ENCODE data around the gene LEMD3. TPM values are rescaled to one million over a fixed set of nuclear protein-coding genes. Genes with fewer than 3 reads are reported as not detected.

Gene LEMD3
- total and polyA plus RNA-seq, 12 donors = 7.1 to 52.1 (median 22.3) TPM

- H3K27me3 ChIP-seq = no peaks in the 10 kb centered on the region
- no peak overlapping the region for H3K4me3 ChIP-seq
- DNase-seq = no peak
- intact Hi-C loops (cut with DNase I) = no loop called here
- peaks cover 15 to 40% of the 10 kb centered on the region in 2 donors for H3K4me1 ChIP-seq (replicated peaks in 1 of 2)
- no peaks in the 10 kb centered on the region for H3K36me3 ChIP-seq (replicated peaks in 1 of 2)
- H3K27ac ChIP-seq = no peak overlapping the region
- TF ChIP-seq POLR2A (IDR thresholded peaks at IDR 0.05) (no peak), CTCF (IDR thresholded peaks at IDR 0.05) (no peak)
- no peaks in the 10 kb centered on the region for H3K9me3 ChIP-seq (replicated peaks in 1 of 3)
Observed at GRCh38 chr12:65175385-65175784, 6.0 kb downstream of the LEMD3 start.

- no peaks in the 10 kb centered on the region for H3K27me3 ChIP-seq
- H3K4me1 ChIP-seq (replicated peaks in 1 of 2) = peaks cover 0 to 19% of the 10 kb centered on the region in 2 donors
- 59 to 63% (median 61%) methylated on average over 3 of the region's 3 CpGs for WGBS, 4 donors
- no peak for DNase-seq
- H3K36me3 ChIP-seq (replicated peaks in 1 of 2) = no peaks in the 10 kb centered on the region
- H3K27ac ChIP-seq = no peak overlapping the region
- intact Hi-C loops (cut with DNase I) = no loop called here
- no peak overlapping the region for H3K4me3 ChIP-seq
- no peaks in the 10 kb centered on the region for H3K9me3 ChIP-seq (replicated peaks in 1 of 3)
- TF ChIP-seq CTCF (IDR thresholded peaks at IDR 0.05) (no peak), POLR2A (IDR thresholded peaks at IDR 0.05) (no peak)
Observed at GRCh38 chr12:65182012-65182739, 12.8 kb downstream of the LEMD3 start.

- 89 to 92% (median 91%) methylated on average over 5 of the region's 5 CpGs for WGBS, 4 donors
- Histone ChIP-seq H3K4me3 (no peak overlapping the region), H3K27ac (no peak overlapping the region), H3K4me1 (replicated peaks in 1 of 2) (peaks cover 0 to 41% of the 10 kb centered on the region in 2 donors), H3K36me3 (replicated peaks in 1 of 2) (no peaks in the 10 kb centered on the region), H3K27me3 (no peaks in the 10 kb centered on the region), H3K9me3 (replicated peaks in 1 of 3) (no peaks in the 10 kb centered on the region)
- DNase-seq = no peak
- intact Hi-C loops (cut with DNase I) = no loop called here
- TF ChIP-seq CTCF (IDR thresholded peaks at IDR 0.05) (no peak), POLR2A (IDR thresholded peaks at IDR 0.05) (no peak)
Observed at GRCh38 chr12:65184176-65184857, 14.9 kb downstream of the LEMD3 start.

GRCh38 chr12:65184858-65185229 lies 15.5 kb downstream of the LEMD3 start:
- TF ChIP-seq CTCF (IDR thresholded peaks at IDR 0.05) = no peak
- H3K4me1 ChIP-seq (replicated peaks in 1 of 2) = peaks cover 0 to 46% of the 10 kb centered on the region in 2 donors

More at GRCh38 chr12:65184858-65185229, 15.5 kb downstream of the LEMD3 start:
- H3K36me3 ChIP-seq (replicated peaks in 1 of 2) = no peaks in the 10 kb centered on the region
- no peak for DNase-seq
- H3K27me3 ChIP-seq = no peaks in the 10 kb centered on the region
- WGBS, 4 donors = 94 to 100% (median 97%) methylated on average over 1 of the region's 1 CpG
- H3K4me3 ChIP-seq = no peak overlapping the region
- intact Hi-C loops (cut with DNase I) = no loop called here
- H3K27ac ChIP-seq = no peak overlapping the region
- no peaks in the 10 kb centered on the region for H3K9me3 ChIP-seq (replicated peaks in 1 of 3)
